ENCODE data around the gene NRIP1. TPM values are rescaled to one million over a fixed set of nuclear protein-coding genes. Genes with fewer than 3 reads are reported as not detected.

Gene NRIP1
- total and polyA plus RNA-seq, 10 of the 15 experiments (the other 5 are each of a cell fraction or from before 2014, with no cell fraction given): 2.9 to 26.1 (median 9.3) TPM

- no peak for TF ChIP-seq EZH2 (IDR thresholded peaks at IDR 0.05; ENCODE audit: borderline replicate concordance, control insufficient read depth, low read depth, low read length)
- no peak for TF ChIP-seq MTA2 (IDR thresholded peaks at IDR 0.05; ENCODE audit: low read depth)
- no peak for TF ChIP-seq USF1 (IDR thresholded peaks at IDR 0.05; ENCODE audit: borderline replicate concordance, extremely low read length, insufficient read depth, low read depth, low read length)
- TF ChIP-seq CREB1 (IDR thresholded peaks at IDR 0.05; ENCODE audit: low read depth): no peak
Measured at GRCh38 chr21:14956807-14957206, 108.0 kb downstream of the NRIP1 start (continued).

GRCh38 chr21:14955936-14956520, 108.8 kb downstream of the NRIP1 start:
- H3K36me3 ChIP-seq (ENCODE audit: control insufficient read depth in 2 of 2, insufficient read depth in 2 of 2, low read length in 1 of 2): no peaks in the 10 kb centered on the region
- no peak for ATAC-seq
- BruUV-seq (replicated peaks): no TSS peak
- ChIA-PET RAD21 (ENCODE audit: unreplicated experiment) (no interaction called here), SMC1A (ENCODE audit: uncharacterized antibody, unreplicated experiment) (no interaction called here), CTCF (no interaction called here), POLR2A (no interaction called here)
- FAIRE-seq: no peak
- no peak overlapping the region for H2AFZ ChIP-seq (ENCODE audit: control insufficient read depth, low read depth, low read length)
- intact Hi-C loops (cut with micrococcal nuclease; ENCODE audit: unreplicated experiment) (no loop called here), in situ Hi-C loops (cut with MboI) (no loop called here)
- no peaks in the 10 kb centered on the region for H4K20me1 ChIP-seq (ENCODE audit: control insufficient read depth, insufficient read depth)
- H3K4me3 ChIP-seq: no peak overlapping the region
- TF ChIP-seq MYC (IDR thresholded peaks at IDR 0.05; ENCODE audit: insufficient read depth, insufficient read length, insufficient replicate concordance, low read length, severe bottlenecking): no peak
- no peak for TF ChIP-seq GATAD2B (conservative IDR thresholded peaks at IDR 0.05; ENCODE audit: low read depth)
- TF ChIP-seq TCF3 (IDR thresholded peaks at IDR 0.05; ENCODE audit: borderline replicate concordance, insufficient read depth, low read depth, low read length): no peak
- TF ChIP-seq RELB (IDR thresholded peaks at IDR 0.05; ENCODE audit: low read depth): no peak
- no peak for TF ChIP-seq ZSCAN29 (IDR thresholded peaks at IDR 0.05)
- TF ChIP-seq ZNF384 (IDR thresholded peaks at IDR 0.05; ENCODE audit: borderline replicate concordance, low read depth, low read length): no peak
- TF ChIP-seq NFIC (IDR thresholded peaks at IDR 0.05; ENCODE audit: low read depth, low read length): no peak
- no peak for TF ChIP-seq NFYA (IDR thresholded peaks at IDR 0.05; ENCODE audit: borderline replicate concordance, low read depth, low read length)
- TF ChIP-seq NR2C2 (IDR thresholded peaks at IDR 0.05; ENCODE audit: borderline replicate concordance, control insufficient read depth, insufficient read length, low read depth): no peak
- TF ChIP-seq ZNF217 (IDR thresholded peaks at IDR 0.05): no peak
- TF ChIP-seq NR2C1 (IDR thresholded peaks at IDR 0.05): no peak
- H3K27ac ChIP-seq (ENCODE audit: control insufficient read depth, insufficient read depth): no peak overlapping the region
- no peak overlapping the region for H3K4me2 ChIP-seq (ENCODE audit: control insufficient read depth, insufficient read depth)
- H3K9ac ChIP-seq (ENCODE audit: control insufficient read depth, insufficient read depth, low read length): no peak overlapping the region
- H3K79me2 ChIP-seq (ENCODE audit: control insufficient read depth, insufficient read depth, low read length): no peaks in the 10 kb centered on the region
- 38% methylated on average over 6 of the region's 6 CpGs for WGBS (ENCODE audit: insufficient coverage, insufficient replicate concordance, low lambda C conversion rate, missing lambda C conversion rate)
- no peak for DNase-seq (ENCODE audit: low read depth, low spot score)
- H3K9me3 ChIP-seq (replicated peaks; ENCODE audit: control insufficient read depth, insufficient read depth, low read length): no peaks in the 10 kb centered on the region
- H3K4me1 ChIP-seq (ENCODE audit: control insufficient read depth, insufficient read depth, low read length): no peaks in the 10 kb centered on the region
- H3K27me3 ChIP-seq (replicated peaks in 1 of 2; ENCODE audit: control insufficient read depth in 2 of 2, insufficient read depth in 2 of 2, low read length in 1 of 2): no peaks in the 10 kb centered on the region

Data from GM12878 (cell line).